B cell (primary cell): ENCODE measurements around the gene SPACA1. TPM values are rescaled to one million over a fixed set of nuclear protein-coding genes. Genes with fewer than 3 reads are reported as not detected.

Experiments
- ATAC-seq: fragments of 200-7000 bp; cut with Tn5 transposase; one replicate; pipeline ENCODE4 v1.10.0; 2021; ENCODE audit warnings: low read depth, mild to moderate bottlenecking, moderate number of reproducible peaks, moderate library complexity
- CTCF ChIA-PET: fragments of 350-600 bp; sonication (Branson Sonifier 250); formaldehyde crosslinking; loops from one replicate; lab custom pipeline; 2021; ENCODE audit warnings: antibody characterized with exemption, inconsistent platforms; lab: Charles Lee
- POLR2A ChIA-PET: fragments of 350-600 bp; sonication (Branson Sonifier 250); formaldehyde crosslinking; loops from one replicate; lab custom pipeline; 2021; ENCODE audit warnings: antibody characterized with exemption; lab: Charles Lee
- DNase-seq: peaks from one replicate; pipeline ENCODE4 v3.0.0; 2013
- H2AFZ ChIP-seq: 2 replicates; pipeline ENCODE4 v1.6.1; 2012; ENCODE audit warnings: mild to moderate bottlenecking, low read depth, low read length; ENCODE audit not compliant: insufficient read depth, poor library complexity, severe bottlenecking
- H3K27ac ChIP-seq, 2 donors: 1 replicate in 1 of 2; 2 replicates in 1 of 2; pipeline ENCODE4 v1.5.1; 2012 to 2013; ENCODE audit warnings: low read length in 2 of 2, mild to moderate bottlenecking in 2 of 2, moderate library complexity in 1 of 2
- H3K27me3 ChIP-seq, 4 experiments: fragments of 200-600 bp in 1 of 4; sonication (generic) in 1 of 4; replicated peaks in 1 of 4; 1 replicate in 2 of 4; 2 replicates in 2 of 4; pipeline versions ENCODE4 v1.6.1 to v1.7.0; 2013 to 2016; ENCODE audit warnings: low read length in 3 of 4, mild to moderate bottlenecking in 2 of 4, mixed read lengths in 1 of 4, moderate library complexity in 1 of 4; ENCODE audit not compliant: insufficient read depth in 4 of 4, control insufficient read depth in 3 of 4; ENCODE audit errors: control extremely low read depth in 1 of 4
- H3K36me3 ChIP-seq, 2 experiments: replicated peaks in 1 of 2; 1 replicate in 1 of 2; 2 replicates in 1 of 2; pipeline versions ENCODE4 v1.6.1 to v1.7.1; 2013; ENCODE audit warnings: low read length in 1 of 2; ENCODE audit not compliant: insufficient read depth in 2 of 2, control insufficient read depth in 1 of 2; ENCODE audit errors: control extremely low read depth in 1 of 2, extremely low read depth in 1 of 2
- H3K4me1 ChIP-seq, 2 donors: fragments of 200-600 bp in 1 of 2; sonication (generic) in 1 of 2; 1 replicate in 1 of 2; 2 replicates in 1 of 2; pipeline versions ENCODE4 v1.5.1 to v1.6.1; 2013 to 2017; ENCODE audit warnings: low read length in 2 of 2; ENCODE audit not compliant: control insufficient read depth in 2 of 2, insufficient read depth in 2 of 2
- H3K4me2 ChIP-seq: replicated peaks from 2 replicates; pipeline ENCODE3; 2012; ENCODE audit warnings: mild to moderate bottlenecking, low read depth, low read length; ENCODE audit not compliant: poor library complexity, severe bottlenecking
- H3K4me3 ChIP-seq, 5 experiments: fragments of 200-600 bp in 1 of 5; sonication (generic) in 1 of 5; 1 replicate in 3 of 5; 2 replicates in 2 of 5; pipeline versions ENCODE4 v1.5.1 to v1.7.0; 2011 to 2016; ENCODE audit warnings: low read length in 4 of 5, mild to moderate bottlenecking in 4 of 5, low read depth in 2 of 5, control low read depth in 1 of 5, moderate library complexity in 1 of 5; ENCODE audit not compliant: insufficient read depth in 1 of 5; ENCODE audit errors: control extremely low read depth in 1 of 5, extremely low read depth in 1 of 5
- H3K79me2 ChIP-seq: fragments of 200-600 bp; sonication (generic); one replicate; pipeline ENCODE4 v1.6.0; 2016; ENCODE audit warnings: low read length; ENCODE audit not compliant: control insufficient read depth, insufficient read depth
- H3K9ac ChIP-seq: fragments of 200-600 bp; sonication (generic); 2 replicates; pipeline ENCODE4 v1.6.1; 2017; ENCODE audit warnings: mild to moderate bottlenecking, low read length, moderate library complexity
- H3K9me3 ChIP-seq, 3 donors: one replicate each; pipeline versions ENCODE4 v1.6.1 to v1.7.1; 2013; ENCODE audit warnings: low read length in 2 of 3; ENCODE audit not compliant: control insufficient read depth in 2 of 3, insufficient read depth in 1 of 3; ENCODE audit errors: control extremely low read depth in 1 of 3
- H4K20me1 ChIP-seq: 2 replicates; pipeline ENCODE4 v1.6.0; 2012; ENCODE audit warnings: mild to moderate bottlenecking, low read length; ENCODE audit not compliant: insufficient read depth, control insufficient read depth, poor library complexity, severe bottlenecking
- H3K27ac Mint-ChIP-seq: one replicate; pipeline ENCODE4 v1.8.0; 2021; ENCODE audit warnings: mixed read lengths
- H3K27me3 Mint-ChIP-seq: one replicate; pipeline ENCODE4 v1.8.0; 2021; ENCODE audit warnings: mixed read lengths
- H3K4me1 Mint-ChIP-seq: one replicate; pipeline ENCODE4 v1.8.0; 2021; ENCODE audit warnings: mixed read lengths
- H3K4me3 Mint-ChIP-seq: one replicate; pipeline ENCODE4 v1.8.0; 2021; ENCODE audit warnings: mixed read lengths
- H3K9me3 Mint-ChIP-seq: one replicate; pipeline ENCODE4 v1.8.0; 2022; ENCODE audit warnings: mixed read lengths; ENCODE audit not compliant: insufficient read depth
- CTCF ChIP-seq: fragments of 200-600 bp; IDR thresholded peaks from one replicate; pipeline ENCODE4 v1.8.0; 2022; ENCODE audit warnings: antibody characterized with exemption, mild to moderate bottlenecking
- EZH2 ChIP-seq: IDR thresholded peaks from 2 replicates; pipeline ENCODE4 v1.6.1; 2012; ENCODE audit warnings: borderline replicate concordance, low read depth, mild to moderate bottlenecking, moderate library complexity, low read length; ENCODE audit not compliant: insufficient read depth, poor library complexity, severe bottlenecking
- WGBS: methylation state at CpG from one replicate; pipeline ENCODE4 v1.1.5; 2013; ENCODE audit warnings: missing lambda C conversion rate; ENCODE audit not compliant: insufficient coverage; 5-methylcytosine and 5-hydroxymethylcytosine counted together
- intact Hi-C: fragments of 100-400 bp; cut with micrococcal nuclease; formaldehyde crosslinking; loops from one replicate; pipeline ENCODE4 v1.10.0; 2022
- polyA plus RNA-seq: library from polyadenylated mRNA; depleted of rRNA; stranded (reverse); fragments of >200 nt; gene quantifications from 2 replicates; pipeline ENCODE4 v1.2.3, GENCODE V29; 2012
- total RNA-seq, 2 donors: library from RNA; stranded (reverse); fragments of 120-200 nt in 1 of 2; gene quantifications; 1 replicate in 1 of 2; 2 replicates in 1 of 2; pipeline versions ENCODE4 v1.2.3 to v1.2.4, GENCODE V29; 2013 to 2022

Gene SPACA1
- total and polyA plus RNA-seq, 2 donors (not counting 1 experiment from before 2014, with no cell fraction given), result not detected

DNA sequence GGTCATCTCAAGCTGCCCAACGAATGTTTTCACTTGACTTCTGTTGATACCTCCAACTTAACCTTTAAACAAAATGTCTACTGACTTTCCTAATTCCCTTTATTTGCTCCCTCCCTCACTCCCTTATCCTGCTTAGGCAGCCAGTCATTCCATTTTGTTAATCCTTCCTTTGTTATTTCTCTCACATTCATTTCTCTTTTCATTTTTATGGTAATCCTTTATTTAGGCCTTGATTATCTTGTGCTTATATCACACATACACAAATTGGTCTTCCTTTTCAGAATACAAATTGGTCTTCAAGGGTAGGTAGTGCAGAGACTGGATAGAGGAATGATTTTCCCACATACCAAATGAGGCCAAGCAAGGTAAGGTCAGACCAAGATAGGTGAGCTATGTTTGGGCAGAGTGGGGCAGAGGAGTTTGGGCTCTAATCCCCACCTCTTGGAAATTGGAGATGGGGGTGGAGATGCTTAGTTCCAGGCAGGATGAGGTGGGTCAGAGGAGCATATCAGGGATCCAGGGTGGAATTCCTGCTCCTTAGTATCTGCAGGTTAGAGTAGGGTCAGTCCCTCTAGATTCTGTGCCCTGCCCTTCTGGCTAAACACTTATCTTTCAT is 2.0 kb upstream of the SPACA1 start:
- CTCF ChIA-PET, result no interaction called here
- Histone ChIP-seq H3K36me3 (no peaks in the 10 kb centered on the region), H3K27me3 (peaks cover 0 to 3% (median 1%) of the 10 kb centered on the region in 4 experiments)

More for the DNA sequence above, 2.0 kb upstream of the SPACA1 start:
- Histone ChIP-seq H3K4me2 (no peak overlapping the region), H3K9me3 (peaks cover 0 to 9% (median 2%) of the 10 kb centered on the region in 3 donors), H3K79me2 (no peaks in the 10 kb centered on the region), H3K4me3 (no peak overlapping the region), H3K27ac (no peak overlapping the region), H4K20me1 (no peaks in the 10 kb centered on the region), H2AFZ (no peak overlapping the region), H3K4me1 (no peaks in the 10 kb centered on the region), H3K9ac (no peak overlapping the region)
- ATAC-seq, result no peak
- H3K27ac Mint-ChIP-seq, result no peak overlapping the region
- TF ChIP-seq CTCF (no peak), EZH2 (no peak)
- H3K27me3 Mint-ChIP-seq, result peaks cover 14% of the 10 kb centered on the region
- no peak for DNase-seq
- no peaks in the 10 kb centered on the region for H3K9me3 Mint-ChIP-seq
- intact Hi-C loops, result no loop called here
- no peaks in the 10 kb centered on the region for H3K4me1 Mint-ChIP-seq
- no peak overlapping the region for H3K4me3 Mint-ChIP-seq
- WGBS, result 90% methylated on average over 1 of the region's 1 CpG
- POLR2A ChIA-PET, result no interaction called here
